HL-60 (cell line): Measurements from ENCODE around the gene GADD45B.

ENCODE experiments used
- DNase-seq, 2 experiments: peaks; one replicate each; pipeline ENCODE4 v3.0.0-alpha.2; 2010 to 2020; ENCODE audit warnings: low read depth in 1 of 2, low spot score in 1 of 2
- H3K27ac ChIP-seq: fragments of 250-450 bp; sonication (Bioruptor Pico); replicated peaks from 2 replicates; pipeline ENCODE4 v1.5.1; 2020; ENCODE audit warnings: mild to moderate bottlenecking, moderate library complexity
- H3K27me3 ChIP-seq: fragments of 250-450 bp; sonication (Bioruptor Pico); 2 replicates; pipeline ENCODE4 v1.5.1; 2021; ENCODE audit warnings: mild to moderate bottlenecking, moderate library complexity; ENCODE audit not compliant: insufficient read depth, poor library complexity, severe bottlenecking
- H3K4me3 ChIP-seq: replicated peaks from 2 replicates; pipeline ENCODE4 v1.5.1; 2011; ENCODE audit warnings: mild to moderate bottlenecking, control low read depth, low read length; ENCODE audit not compliant: insufficient read depth
- CTCF ChIP-seq: IDR thresholded peaks from one replicate; pipeline ENCODE4 v1.5.1; 2011; ENCODE audit warnings: low read length, control low read depth, inconsistent platforms; ENCODE audit not compliant: insufficient read depth
- GABPA ChIP-seq: IDR thresholded peaks from 2 replicates; pipeline ENCODE4 v1.6.1; 2012; ENCODE audit warnings: low read depth
- POLR2AphosphoS5 ChIP-seq: IDR thresholded peaks from 2 replicates; pipeline ENCODE4 v1.6.1; 2012; ENCODE audit warnings: low read depth
- REST ChIP-seq: IDR thresholded peaks from 2 replicates; pipeline ENCODE4 v1.6.1; 2012; ENCODE audit warnings: low read depth; ENCODE audit not compliant: insufficient replicate concordance
- SPI1 ChIP-seq: IDR thresholded peaks from 2 replicates; pipeline ENCODE4 v1.6.1; 2012; ENCODE audit warnings: low read depth, mild to moderate bottlenecking, borderline replicate concordance

Gene GADD45B

GRCh38 chr19:2524361-2524839 lies 48.5 kb downstream of the GADD45B start:
- H3K4me3 ChIP-seq: no peak overlapping the region

GRCh38 chr19:2524840-2525723 lies 49.2 kb downstream of the GADD45B start:
- no peak overlapping the region for H3K4me3 ChIP-seq
- TF ChIP-seq REST: no peak
- TF ChIP-seq CTCF: no peak
- no peak for TF ChIP-seq POLR2AphosphoS5
- no peak for TF ChIP-seq GABPA
- TF ChIP-seq SPI1: no peak
- H3K27ac ChIP-seq: no peak overlapping the region
- no peak for DNase-seq
- no peaks in the 10 kb centered on the region for H3K27me3 ChIP-seq

More at GRCh38 chr19:2524361-2524839, 48.5 kb downstream of the GADD45B start:
- H3K27ac ChIP-seq: no peak overlapping the region
- H3K27me3 ChIP-seq: no peaks in the 10 kb centered on the region
- TF ChIP-seq CTCF (no peak), REST (no peak), POLR2AphosphoS5 (no peak), GABPA (no peak), SPI1 (no peak)
- no peak for DNase-seq

GRCh38 chr19:2527171-2527570 lies 51.2 kb downstream of the GADD45B start:
- no peak for TF ChIP-seq GABPA
- TF ChIP-seq SPI1: no peak
- TF ChIP-seq CTCF: no peak
- TF ChIP-seq REST: no peak
- no peak for TF ChIP-seq POLR2AphosphoS5
- Histone ChIP-seq H3K4me3 (no peak overlapping the region), H3K27me3 (no peaks in the 10 kb centered on the region), H3K27ac (no peak overlapping the region)
- no peak for DNase-seq
